ENCODE results near the gene ATP6V0D1.
"Not testable (repeated sequence)": the region's sequence is repeated elsewhere in the genome, so short reads cannot be mapped to it uniquely, and the experiment has no call there.

DNA sequence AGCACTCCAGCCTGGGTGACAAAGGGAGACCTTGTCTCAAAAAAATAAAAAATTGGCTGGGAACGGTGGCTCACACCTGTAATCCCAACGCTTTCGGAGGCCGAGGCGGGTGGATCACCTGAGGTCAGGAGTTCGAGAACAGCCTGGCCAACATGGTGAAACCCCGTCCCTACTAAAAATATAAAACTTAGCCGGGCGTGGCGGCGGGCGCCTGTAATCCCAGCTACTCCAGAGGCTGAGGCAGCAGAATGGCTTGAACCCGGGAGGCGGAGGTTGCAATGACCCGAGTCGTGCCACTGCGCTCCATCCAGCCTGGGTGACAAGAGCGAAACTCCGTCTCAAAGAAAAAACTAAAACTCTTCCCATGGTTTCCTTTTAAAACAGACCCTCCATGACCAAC, 65.5 kb downstream of the ATP6V0D1 start:
- TF ChIP-seq POLR2A, CTCF (IDR thresholded peaks at IDR 0.05): not testable (repeated sequence)
